ENCODE measurements around the gene RBM19.

RBM19 gene

DNA sequence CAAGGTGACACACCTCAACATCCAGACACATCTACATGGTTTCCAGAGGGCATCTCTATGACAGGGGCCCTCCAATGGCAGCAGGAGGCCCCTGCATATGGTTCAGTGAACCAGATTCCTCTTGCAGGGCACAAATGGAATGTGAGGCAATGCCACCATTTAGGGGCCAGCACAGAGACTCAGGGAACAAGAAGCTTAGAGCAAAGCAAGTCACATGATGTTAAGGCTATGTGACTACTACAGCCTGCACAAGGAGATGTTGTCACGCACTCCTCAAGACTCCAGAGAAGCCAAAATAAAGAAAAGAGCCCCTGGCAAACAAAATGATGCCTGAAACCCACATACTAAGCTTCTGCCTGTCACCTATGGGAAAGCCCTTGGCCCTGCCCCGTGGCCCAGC lies 95.2 kb downstream of the RBM19 start:
- Histone ChIP-seq H3K27ac (ENCODE audit: low read length) (no peak overlapping the region), H3K36me3 (replicated peaks; ENCODE audit: insufficient read depth, low read length) (no peaks in the 10 kb centered on the region), H3K9ac (ENCODE audit: low read length) (no peak overlapping the region), H3K9me2 (replicated peaks; ENCODE audit: insufficient read depth, low read length) (no peaks in the 10 kb centered on the region), H3K9me3 (replicated peaks; ENCODE audit: insufficient read depth, low read length) (no peaks in the 10 kb centered on the region), H3K4me2 (ENCODE audit: low read depth, low read length) (no peak overlapping the region), H3F3A (ENCODE audit: insufficient read depth, low read length) (no peaks in the 10 kb centered on the region), H3K27me3 (replicated peaks; ENCODE audit: insufficient read depth, low read length) (no peaks in the 10 kb centered on the region), H3K4me3 (ENCODE audit: low read length) (no peak overlapping the region), H2AFZ (ENCODE audit: low read length) (no peak overlapping the region), H3K79me2 (ENCODE audit: low read length) (no peaks in the 10 kb centered on the region), H3K4me1 (ENCODE audit: low read length) (no peaks in the 10 kb centered on the region), H4K20me1 (ENCODE audit: insufficient read depth, low read length) (no peaks in the 10 kb centered on the region)
- DNase-seq, result no peak
- TF ChIP-seq EZH2 (optimal IDR thresholded peaks at IDR 0.05; ENCODE audit: low read depth, low read length), result no peak
- TF ChIP-seq, protein P1, sequence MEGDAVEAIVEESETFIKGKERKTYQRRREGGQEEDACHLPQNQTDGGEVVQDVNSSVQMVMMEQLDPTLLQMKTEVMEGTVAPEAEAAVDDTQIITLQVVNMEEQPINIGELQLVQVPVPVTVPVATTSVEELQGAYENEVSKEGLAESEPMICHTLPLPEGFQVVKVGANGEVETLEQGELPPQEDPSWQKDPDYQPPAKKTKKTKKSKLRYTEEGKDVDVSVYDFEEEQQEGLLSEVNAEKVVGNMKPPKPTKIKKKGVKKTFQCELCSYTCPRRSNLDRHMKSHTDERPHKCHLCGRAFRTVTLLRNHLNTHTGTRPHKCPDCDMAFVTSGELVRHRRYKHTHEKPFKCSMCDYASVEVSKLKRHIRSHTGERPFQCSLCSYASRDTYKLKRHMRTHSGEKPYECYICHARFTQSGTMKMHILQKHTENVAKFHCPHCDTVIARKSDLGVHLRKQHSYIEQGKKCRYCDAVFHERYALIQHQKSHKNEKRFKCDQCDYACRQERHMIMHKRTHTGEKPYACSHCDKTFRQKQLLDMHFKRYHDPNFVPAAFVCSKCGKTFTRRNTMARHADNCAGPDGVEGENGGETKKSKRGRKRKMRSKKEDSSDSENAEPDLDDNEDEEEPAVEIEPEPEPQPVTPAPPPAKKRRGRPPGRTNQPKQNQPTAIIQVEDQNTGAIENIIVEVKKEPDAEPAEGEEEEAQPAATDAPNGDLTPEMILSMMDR (IDR thresholded peaks at IDR 0.05; ENCODE audit: low read length), result no peak
- TF ChIP-seq EZH2phosphoT487 (IDR thresholded peaks at IDR 0.05; ENCODE audit: low read length), result no peak

- Histone ChIP-seq H3K79me2 (ENCODE audit: low read length) (no peaks in the 10 kb centered on the region), H3K4me2 (ENCODE audit: low read depth, low read length) (no peak overlapping the region), H3K4me1 (ENCODE audit: low read length) (no peaks in the 10 kb centered on the region), H3K36me3 (replicated peaks; ENCODE audit: insufficient read depth, low read length) (no peaks in the 10 kb centered on the region), H3K27me3 (replicated peaks; ENCODE audit: insufficient read depth, low read length) (no peaks in the 10 kb centered on the region), H3F3A (ENCODE audit: insufficient read depth, low read length) (no peaks in the 10 kb centered on the region), H3K9me2 (replicated peaks; ENCODE audit: insufficient read depth, low read length) (no peaks in the 10 kb centered on the region), H2AFZ (ENCODE audit: low read length) (no peak overlapping the region), H3K9ac (ENCODE audit: low read length) (no peak overlapping the region), H3K27ac (ENCODE audit: low read length) (no peak overlapping the region), H4K20me1 (ENCODE audit: insufficient read depth, low read length) (no peaks in the 10 kb centered on the region), H3K9me3 (replicated peaks; ENCODE audit: insufficient read depth, low read length) (no peaks in the 10 kb centered on the region), H3K4me3 (ENCODE audit: low read length) (no peak overlapping the region)
- no peak for DNase-seq
- TF ChIP-seq EZH2 (optimal IDR thresholded peaks at IDR 0.05; ENCODE audit: low read depth, low read length) (no peak), EZH2phosphoT487 (IDR thresholded peaks at IDR 0.05; ENCODE audit: low read length) (no peak)
- TF ChIP-seq, protein P1 (IDR thresholded peaks at IDR 0.05; ENCODE audit: low read length), result no peak
Measured at GRCh38 chr12:113870035-113870434, 96.1 kb downstream of the RBM19 start.

GRCh38 chr12:113868365-113868764 lies 97.8 kb downstream of the RBM19 start:
- Histone ChIP-seq H3K79me2 (ENCODE audit: low read length) (no peaks in the 10 kb centered on the region), H2AFZ (ENCODE audit: low read length) (no peak overlapping the region), H4K20me1 (ENCODE audit: insufficient read depth, low read length) (no peaks in the 10 kb centered on the region), H3K4me2 (ENCODE audit: low read depth, low read length) (no peak overlapping the region), H3K9me3 (replicated peaks; ENCODE audit: insufficient read depth, low read length) (no peaks in the 10 kb centered on the region), H3K36me3 (replicated peaks; ENCODE audit: insufficient read depth, low read length) (no peaks in the 10 kb centered on the region), H3K27me3 (replicated peaks; ENCODE audit: insufficient read depth, low read length) (no peaks in the 10 kb centered on the region), H3K27ac (ENCODE audit: low read length) (no peak overlapping the region), H3K4me3 (ENCODE audit: low read length) (no peak overlapping the region), H3K4me1 (ENCODE audit: low read length) (no peaks in the 10 kb centered on the region), H3K9me2 (replicated peaks; ENCODE audit: insufficient read depth, low read length) (no peaks in the 10 kb centered on the region), H3F3A (ENCODE audit: insufficient read depth, low read length) (no peaks in the 10 kb centered on the region), H3K9ac (ENCODE audit: low read length) (no peak overlapping the region)
- DNase-seq, result no peak
- TF ChIP-seq, protein P1 (IDR thresholded peaks at IDR 0.05; ENCODE audit: low read length), result no peak
- TF ChIP-seq EZH2phosphoT487 (IDR thresholded peaks at IDR 0.05; ENCODE audit: low read length) (no peak), EZH2 (optimal IDR thresholded peaks at IDR 0.05; ENCODE audit: low read depth, low read length) (no peak)
